B cell (primary cell): ENCODE measurements around the gene CDC42SE2.

ENCODE experiments used
- CTCF ChIP-seq: fragments of 200-600 bp; IDR thresholded peaks from one replicate; pipeline ENCODE4 v1.8.0; 2022; ENCODE audit warnings: antibody characterized with exemption, mild to moderate bottlenecking
- EZH2 ChIP-seq: IDR thresholded peaks from 2 replicates; pipeline ENCODE4 v1.6.1; 2012; ENCODE audit warnings: borderline replicate concordance, low read depth, mild to moderate bottlenecking, moderate library complexity, low read length; ENCODE audit not compliant: insufficient read depth, poor library complexity, severe bottlenecking

- TF ChIP-seq EZH2 (no peak), CTCF (no peak)
Observed at GRCh38 chr5:131384173-131384572, 120.3 kb downstream of the CDC42SE2 start.
